ENCODE results near the gene EPOP.

Gene EPOP

GRCh38 chr17:38698760-38699159 lies 24.0 kb upstream of the EPOP start:
- H3K4me3 ChIP-seq (ENCODE audit: severe bottlenecking): no peak overlapping the region
- H3K9me3 ChIP-seq (ENCODE audit: severe bottlenecking): no peaks in the 10 kb centered on the region
- H3K27me3 ChIP-seq (ENCODE audit: insufficient read depth, poor library complexity, severe bottlenecking): no peaks in the 10 kb centered on the region
- no peak for TF ChIP-seq CTCF (IDR thresholded peaks at IDR 0.05; ENCODE audit: poor library complexity, severe bottlenecking)
- no peak for DNase-seq (ENCODE audit: low spot score)
- no peak for ATAC-seq (ENCODE audit: low read depth)
- no peak overlapping the region for H3K27ac ChIP-seq (ENCODE audit: poor library complexity, severe bottlenecking)
- H3K4me1 ChIP-seq (ENCODE audit: insufficient read depth, poor library complexity, severe bottlenecking): no peaks in the 10 kb centered on the region
- H3K36me3 ChIP-seq (ENCODE audit: low read depth): no peaks in the 10 kb centered on the region

GRCh38 chr17:38697061-38697820 lies 22.5 kb upstream of the EPOP start:
- no peaks in the 10 kb centered on the region for H3K4me1 ChIP-seq (ENCODE audit: insufficient read depth, poor library complexity, severe bottlenecking)
- no peaks in the 10 kb centered on the region for H3K27me3 ChIP-seq (ENCODE audit: insufficient read depth, poor library complexity, severe bottlenecking)
- no peak for DNase-seq (ENCODE audit: low spot score)
- no peaks in the 10 kb centered on the region for H3K36me3 ChIP-seq (ENCODE audit: low read depth)
- no peak; the same call in 2 of the 3 replicates for ATAC-seq (ENCODE audit: low read depth)
- no peak overlapping the region for H3K4me3 ChIP-seq (ENCODE audit: severe bottlenecking)
- no peak overlapping the region for H3K27ac ChIP-seq (ENCODE audit: poor library complexity, severe bottlenecking)
- no peak for TF ChIP-seq CTCF (IDR thresholded peaks at IDR 0.05; ENCODE audit: poor library complexity, severe bottlenecking)
- H3K9me3 ChIP-seq (ENCODE audit: severe bottlenecking): no peaks in the 10 kb centered on the region

GRCh38 chr17:38693700-38694329 lies 19.1 kb upstream of the EPOP start:
- no peak overlapping the region for H3K27ac ChIP-seq (ENCODE audit: poor library complexity, severe bottlenecking)
- no peak; the same call in 2 of the 3 replicates for ATAC-seq (ENCODE audit: low read depth)
- no peaks in the 10 kb centered on the region for H3K36me3 ChIP-seq (ENCODE audit: low read depth)
- no peak overlapping the region for H3K4me3 ChIP-seq (ENCODE audit: severe bottlenecking)
- H3K27me3 ChIP-seq (ENCODE audit: insufficient read depth, poor library complexity, severe bottlenecking): no peaks in the 10 kb centered on the region
- no peak for DNase-seq (ENCODE audit: low spot score)
- no peak for TF ChIP-seq CTCF (IDR thresholded peaks at IDR 0.05; ENCODE audit: poor library complexity, severe bottlenecking)
- no peaks in the 10 kb centered on the region for H3K4me1 ChIP-seq (ENCODE audit: insufficient read depth, poor library complexity, severe bottlenecking)
- no peaks in the 10 kb centered on the region for H3K9me3 ChIP-seq (ENCODE audit: severe bottlenecking)

- Histone ChIP-seq H3K9me3 (ENCODE audit: severe bottlenecking) (no peaks in the 10 kb centered on the region), H3K27ac (ENCODE audit: poor library complexity, severe bottlenecking) (no peak overlapping the region), H3K36me3 (ENCODE audit: low read depth) (no peaks in the 10 kb centered on the region), H3K4me3 (ENCODE audit: severe bottlenecking) (no peak overlapping the region), H3K4me1 (ENCODE audit: insufficient read depth, poor library complexity, severe bottlenecking) (no peaks in the 10 kb centered on the region), H3K27me3 (ENCODE audit: insufficient read depth, poor library complexity, severe bottlenecking) (no peaks in the 10 kb centered on the region)
- DNase-seq (ENCODE audit: low spot score) (no peak), ATAC-seq (ENCODE audit: low read depth) (no peak)
- TF ChIP-seq CTCF (IDR thresholded peaks at IDR 0.05; ENCODE audit: poor library complexity, severe bottlenecking): no peak
These were observed 16.4 kb upstream of the EPOP start for GRCh38 chr17:38691154-38691553.

- H3K36me3 ChIP-seq (ENCODE audit: low read depth): no peaks in the 10 kb centered on the region
- no peaks in the 10 kb centered on the region for H3K9me3 ChIP-seq (ENCODE audit: severe bottlenecking)
- H3K27me3 ChIP-seq (ENCODE audit: insufficient read depth, poor library complexity, severe bottlenecking): no peaks in the 10 kb centered on the region
- no peaks in the 10 kb centered on the region for H3K4me1 ChIP-seq (ENCODE audit: insufficient read depth, poor library complexity, severe bottlenecking)
- no peak overlapping the region for H3K4me3 ChIP-seq (ENCODE audit: severe bottlenecking)
- no peak for TF ChIP-seq CTCF (IDR thresholded peaks at IDR 0.05; ENCODE audit: poor library complexity, severe bottlenecking)
- H3K27ac ChIP-seq (ENCODE audit: poor library complexity, severe bottlenecking): no peak overlapping the region
- ATAC-seq (ENCODE audit: low read depth): no peak
- no peak for DNase-seq (ENCODE audit: low spot score)
These were observed 15.6 kb upstream of the EPOP start for GRCh38 chr17:38690386-38690785.

Data from RWPE2 (cell line).